Measurements from ENCODE around the gene RFC1.

RFC1 gene

DNA sequence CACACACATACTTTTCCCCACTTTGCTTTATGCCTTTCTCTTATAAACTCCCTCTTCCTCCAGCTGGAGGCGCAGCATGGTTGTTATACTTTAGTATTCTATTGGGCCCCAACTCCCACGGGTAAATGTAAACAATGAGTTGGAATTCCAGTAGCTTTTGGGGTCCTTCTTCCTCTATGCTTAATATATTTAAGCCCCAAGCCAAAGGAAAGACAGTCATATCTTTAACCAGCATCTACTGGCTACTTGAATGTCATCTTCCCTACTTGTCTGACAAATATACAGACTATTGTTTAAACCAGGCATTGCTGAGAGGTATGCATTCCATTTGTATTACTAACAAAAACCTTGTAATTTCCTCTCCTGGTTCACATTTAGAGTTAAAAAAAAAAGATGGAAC is 110.9 kb downstream of the RFC1 start:
- DNase-seq (ENCODE audit: extremely low spot score), result no peak
- no peak for TF ChIP-seq LEF1 (IDR thresholded peaks at IDR 0.05; ENCODE audit: borderline replicate concordance)
- TF ChIP-seq BHLHE40 (IDR thresholded peaks at IDR 0.05; ENCODE audit: borderline replicate concordance), result no peak
- TF ChIP-seq FOXK2 (IDR thresholded peaks at IDR 0.05), result no peak
- no peak for TF ChIP-seq ARNT (IDR thresholded peaks at IDR 0.05)
- TF ChIP-seq, protein P1, sequence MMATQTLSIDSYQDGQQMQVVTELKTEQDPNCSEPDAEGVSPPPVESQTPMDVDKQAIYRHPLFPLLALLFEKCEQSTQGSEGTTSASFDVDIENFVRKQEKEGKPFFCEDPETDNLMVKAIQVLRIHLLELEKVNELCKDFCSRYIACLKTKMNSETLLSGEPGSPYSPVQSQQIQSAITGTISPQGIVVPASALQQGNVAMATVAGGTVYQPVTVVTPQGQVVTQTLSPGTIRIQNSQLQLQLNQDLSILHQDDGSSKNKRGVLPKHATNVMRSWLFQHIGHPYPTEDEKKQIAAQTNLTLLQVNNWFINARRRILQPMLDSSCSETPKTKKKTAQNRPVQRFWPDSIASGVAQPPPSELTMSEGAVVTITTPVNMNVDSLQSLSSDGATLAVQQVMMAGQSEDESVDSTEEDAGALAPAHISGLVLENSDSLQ (IDR thresholded peaks at IDR 0.05), result no peak
- no peak for TF ChIP-seq ELF4 (IDR thresholded peaks at IDR 0.05)
- no peak for TF ChIP-seq TARDBP (IDR thresholded peaks at IDR 0.05)
- TF ChIP-seq ZNF384 (IDR thresholded peaks at IDR 0.05), result no peak
- TF ChIP-seq L3MBTL2 (conservative IDR thresholded peaks at IDR 0.05), result no peak
- TF ChIP-seq CTBP1 (IDR thresholded peaks at IDR 0.05; ENCODE audit: borderline replicate concordance), result no peak
- no peak for TF ChIP-seq FOXM1 (IDR thresholded peaks at IDR 0.05; ENCODE audit: borderline replicate concordance)
- ChIA-PET CTCF (no interaction called here), POLR2A (no interaction called here)

DNA sequence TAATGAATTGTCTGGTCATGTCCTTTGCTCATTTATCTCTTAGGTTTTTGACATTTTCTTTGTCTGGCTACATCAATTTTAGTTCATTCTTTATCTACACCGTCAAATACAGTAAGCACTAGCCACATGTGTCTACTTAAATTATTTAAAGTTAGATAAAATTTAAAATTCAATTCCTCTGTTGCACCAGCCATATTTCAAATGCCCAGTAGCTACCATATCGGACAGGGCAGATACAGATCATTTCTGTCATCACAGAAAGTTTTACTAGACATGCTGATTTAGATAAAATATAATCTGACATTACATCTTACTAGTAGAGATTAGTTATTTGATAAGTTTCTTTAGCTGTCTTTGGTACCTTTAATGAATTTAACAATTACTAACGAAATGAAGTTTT is 122.7 kb downstream of the RFC1 start:
- POLR2A ChIA-PET, result no interaction called here
- no peak for DNase-seq (ENCODE audit: extremely low spot score)
- CTCF ChIA-PET, result no interaction called here
- no peak for TF ChIP-seq FOXM1 (IDR thresholded peaks at IDR 0.05; ENCODE audit: borderline replicate concordance)
- no peak for TF ChIP-seq ZNF384 (IDR thresholded peaks at IDR 0.05)
- TF ChIP-seq HDGF (IDR thresholded peaks at IDR 0.05; ENCODE audit: borderline replicate concordance), result no peak
- no peak for TF ChIP-seq NFRKB (IDR thresholded peaks at IDR 0.05)
- no peak for TF ChIP-seq ELF4 (IDR thresholded peaks at IDR 0.05)
- TF ChIP-seq, protein P1 (IDR thresholded peaks at IDR 0.05), result no peak
- TF ChIP-seq FOXK2 (IDR thresholded peaks at IDR 0.05), result no peak
- TF ChIP-seq LEF1 (IDR thresholded peaks at IDR 0.05; ENCODE audit: borderline replicate concordance), result no peak
- TF ChIP-seq SUZ12 (IDR thresholded peaks at IDR 0.05), result no peak
- no peak for TF ChIP-seq SP1 (IDR thresholded peaks at IDR 0.05)
- TF ChIP-seq FOXA1 (IDR thresholded peaks at IDR 0.05), result no peak
- TF ChIP-seq TARDBP (IDR thresholded peaks at IDR 0.05), result no peak
- TF ChIP-seq CTBP1 (IDR thresholded peaks at IDR 0.05; ENCODE audit: borderline replicate concordance), result no peak
- no peak for TF ChIP-seq ARNT (IDR thresholded peaks at IDR 0.05)
- no peak for TF ChIP-seq L3MBTL2 (conservative IDR thresholded peaks at IDR 0.05)
- no peak for TF ChIP-seq BHLHE40 (IDR thresholded peaks at IDR 0.05; ENCODE audit: borderline replicate concordance)
